PC-9 (cell line): Measurements from ENCODE around the gene SLC22A2.

Experiments
- EZH2 ChIP-seq: fragments of 200-600 bp; sonication (generic); IDR thresholded peaks from 2 replicates; pipeline ENCODE4 v1.8.0; 2017; ENCODE audit warnings: antibody characterized with exemption, low read depth
- TF ChIP-seq, protein P1 (sequence below): fragments of 200-600 bp; sonication (generic); conservative IDR thresholded peaks from 2 replicates; pipeline ENCODE4 v1.6.1; 2017; ENCODE audit warnings: mixed run types, antibody characterized with exemption, mild to moderate bottlenecking, moderate library complexity

DNA sequence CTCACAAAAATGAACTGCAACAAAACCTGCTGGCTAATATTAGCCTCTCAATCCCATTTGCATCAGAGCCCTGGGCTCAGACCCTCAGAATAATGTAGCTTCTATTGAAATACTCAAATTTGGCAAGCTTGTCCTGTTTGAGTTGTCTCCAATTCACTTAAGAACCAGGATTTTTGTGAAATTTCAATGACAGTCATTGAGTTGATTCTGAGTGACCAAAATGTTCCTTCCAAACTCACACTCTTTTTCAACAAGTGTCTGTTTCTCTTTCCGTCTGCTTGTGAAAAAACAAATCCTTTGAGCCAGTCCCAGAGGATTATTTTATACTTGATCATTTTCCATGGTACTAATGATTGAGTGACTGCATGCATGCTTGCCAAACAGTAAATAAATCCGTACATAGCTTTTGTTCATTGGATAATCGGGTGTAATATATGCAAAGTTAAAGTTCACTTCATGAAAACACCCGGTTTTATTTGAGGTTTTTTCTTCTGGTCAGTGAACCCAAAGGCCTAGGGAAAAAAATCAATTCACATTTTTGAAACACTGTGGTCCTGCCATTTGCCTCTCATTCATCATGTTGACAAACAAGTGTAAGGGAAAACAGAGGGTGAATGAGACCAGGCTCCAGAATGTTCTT is 16.4 kb upstream of the SLC22A2 start:
- TF ChIP-seq, protein P1, sequence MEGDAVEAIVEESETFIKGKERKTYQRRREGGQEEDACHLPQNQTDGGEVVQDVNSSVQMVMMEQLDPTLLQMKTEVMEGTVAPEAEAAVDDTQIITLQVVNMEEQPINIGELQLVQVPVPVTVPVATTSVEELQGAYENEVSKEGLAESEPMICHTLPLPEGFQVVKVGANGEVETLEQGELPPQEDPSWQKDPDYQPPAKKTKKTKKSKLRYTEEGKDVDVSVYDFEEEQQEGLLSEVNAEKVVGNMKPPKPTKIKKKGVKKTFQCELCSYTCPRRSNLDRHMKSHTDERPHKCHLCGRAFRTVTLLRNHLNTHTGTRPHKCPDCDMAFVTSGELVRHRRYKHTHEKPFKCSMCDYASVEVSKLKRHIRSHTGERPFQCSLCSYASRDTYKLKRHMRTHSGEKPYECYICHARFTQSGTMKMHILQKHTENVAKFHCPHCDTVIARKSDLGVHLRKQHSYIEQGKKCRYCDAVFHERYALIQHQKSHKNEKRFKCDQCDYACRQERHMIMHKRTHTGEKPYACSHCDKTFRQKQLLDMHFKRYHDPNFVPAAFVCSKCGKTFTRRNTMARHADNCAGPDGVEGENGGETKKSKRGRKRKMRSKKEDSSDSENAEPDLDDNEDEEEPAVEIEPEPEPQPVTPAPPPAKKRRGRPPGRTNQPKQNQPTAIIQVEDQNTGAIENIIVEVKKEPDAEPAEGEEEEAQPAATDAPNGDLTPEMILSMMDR, result no peak
- no peak for TF ChIP-seq EZH2
